BE2C (cell line): ENCODE results near the gene CRPPA.
"Not testable (repeated sequence)": the region's sequence is repeated elsewhere in the genome, so short reads cannot be mapped to it uniquely, and the experiment has no call there.

ENCODE experiments used
- DNase-seq: peaks from one replicate; pipeline ENCODE4 v3.0.0-alpha.2; 2020
- H3K27me3 ChIP-seq: fragments of 250-450 bp; sonication (Bioruptor Pico); 2 replicates; pipeline ENCODE4 v1.5.1; 2020; ENCODE audit warnings: mild to moderate bottlenecking
- H3K36me3 ChIP-seq: fragments of 250-450 bp; sonication (Bioruptor Pico); 2 replicates; pipeline ENCODE4 v1.5.1; 2020; ENCODE audit warnings: mild to moderate bottlenecking
- H3K4me1 ChIP-seq: fragments of 250-450 bp; sonication (Bioruptor Pico); 2 replicates; pipeline ENCODE4 v1.5.1; 2020
- H3K4me3 ChIP-seq: 2 replicates; pipeline ENCODE4 v1.5.1; 2011; ENCODE audit warnings: low read depth, low read length
- H3K9me3 ChIP-seq: fragments of 250-450 bp; sonication (Bioruptor Pico); 2 replicates; pipeline ENCODE4 v1.5.1; 2020
- TF ChIP-seq, protein P1 (sequence below): IDR thresholded peaks from 2 replicates; pipeline ENCODE4 v1.5.1; 2012; ENCODE audit warnings: mild to moderate bottlenecking, low read depth, low read length

The CRPPA gene

DNA sequence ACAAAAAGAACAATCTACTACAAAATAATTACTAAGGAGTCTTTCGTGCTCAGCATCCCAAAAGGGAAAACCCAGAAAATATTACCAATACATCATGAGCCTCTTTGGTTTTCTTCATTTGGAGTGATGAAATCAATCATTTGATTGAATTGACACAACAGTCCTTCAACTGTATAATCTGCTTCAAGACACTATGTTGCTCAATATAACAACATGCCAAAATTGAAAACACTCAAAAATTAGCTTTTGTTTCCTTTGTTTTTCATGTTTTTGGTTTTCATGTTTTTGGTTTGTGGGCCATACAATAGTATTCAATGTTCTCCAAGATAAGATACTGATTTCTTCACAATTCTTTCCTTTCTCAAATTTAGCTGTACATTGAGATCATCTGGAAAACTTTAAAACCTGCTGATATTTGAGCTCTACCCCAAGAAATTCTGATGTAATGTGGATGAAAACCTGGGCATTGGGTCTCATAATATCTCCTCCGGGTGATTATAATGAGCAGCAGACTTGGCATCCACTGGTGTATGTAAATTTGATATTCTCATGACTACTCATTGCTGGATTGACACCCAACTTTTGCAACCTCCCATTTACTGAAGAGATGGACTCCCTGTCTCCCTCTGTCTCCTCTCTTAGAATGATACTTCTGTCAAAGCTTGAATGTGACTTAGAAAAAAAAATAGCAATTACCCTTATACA lies 39.6 kb upstream of the CRPPA start:
- H3K4me1 ChIP-seq = no peaks in the 10 kb centered on the region
- no peak overlapping the region for H3K4me3 ChIP-seq
- no peaks in the 10 kb centered on the region for H3K36me3 ChIP-seq
- no peaks in the 10 kb centered on the region for H3K9me3 ChIP-seq
- no peaks in the 10 kb centered on the region for H3K27me3 ChIP-seq
- DNase-seq = no peak
- TF ChIP-seq, protein P1, sequence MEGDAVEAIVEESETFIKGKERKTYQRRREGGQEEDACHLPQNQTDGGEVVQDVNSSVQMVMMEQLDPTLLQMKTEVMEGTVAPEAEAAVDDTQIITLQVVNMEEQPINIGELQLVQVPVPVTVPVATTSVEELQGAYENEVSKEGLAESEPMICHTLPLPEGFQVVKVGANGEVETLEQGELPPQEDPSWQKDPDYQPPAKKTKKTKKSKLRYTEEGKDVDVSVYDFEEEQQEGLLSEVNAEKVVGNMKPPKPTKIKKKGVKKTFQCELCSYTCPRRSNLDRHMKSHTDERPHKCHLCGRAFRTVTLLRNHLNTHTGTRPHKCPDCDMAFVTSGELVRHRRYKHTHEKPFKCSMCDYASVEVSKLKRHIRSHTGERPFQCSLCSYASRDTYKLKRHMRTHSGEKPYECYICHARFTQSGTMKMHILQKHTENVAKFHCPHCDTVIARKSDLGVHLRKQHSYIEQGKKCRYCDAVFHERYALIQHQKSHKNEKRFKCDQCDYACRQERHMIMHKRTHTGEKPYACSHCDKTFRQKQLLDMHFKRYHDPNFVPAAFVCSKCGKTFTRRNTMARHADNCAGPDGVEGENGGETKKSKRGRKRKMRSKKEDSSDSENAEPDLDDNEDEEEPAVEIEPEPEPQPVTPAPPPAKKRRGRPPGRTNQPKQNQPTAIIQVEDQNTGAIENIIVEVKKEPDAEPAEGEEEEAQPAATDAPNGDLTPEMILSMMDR = no peak

DNA sequence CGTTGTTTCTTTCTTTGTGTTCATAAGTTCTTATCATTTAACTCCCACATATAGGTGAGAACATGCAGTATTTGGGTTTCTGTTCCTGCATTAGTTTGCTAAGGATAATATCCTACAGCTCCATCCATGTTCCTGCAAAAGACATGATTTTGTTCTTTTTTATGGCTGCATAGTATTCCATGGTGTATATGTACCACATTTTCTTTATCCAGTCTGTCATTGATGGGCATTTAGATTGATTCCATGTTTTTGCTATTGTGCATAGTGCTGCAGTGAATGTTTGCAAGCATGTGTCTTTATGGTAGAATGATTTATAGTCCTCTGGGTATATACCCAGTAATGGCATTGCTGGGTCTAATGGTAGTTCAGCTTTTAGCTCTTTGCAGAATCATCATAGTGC lies 35.0 kb upstream of the CRPPA start:
- not testable (repeated sequence) for H3K9me3 ChIP-seq, H3K36me3 ChIP-seq, H3K4me3 ChIP-seq, H3K4me1 ChIP-seq, H3K27me3 ChIP-seq, DNase-seq

DNA sequence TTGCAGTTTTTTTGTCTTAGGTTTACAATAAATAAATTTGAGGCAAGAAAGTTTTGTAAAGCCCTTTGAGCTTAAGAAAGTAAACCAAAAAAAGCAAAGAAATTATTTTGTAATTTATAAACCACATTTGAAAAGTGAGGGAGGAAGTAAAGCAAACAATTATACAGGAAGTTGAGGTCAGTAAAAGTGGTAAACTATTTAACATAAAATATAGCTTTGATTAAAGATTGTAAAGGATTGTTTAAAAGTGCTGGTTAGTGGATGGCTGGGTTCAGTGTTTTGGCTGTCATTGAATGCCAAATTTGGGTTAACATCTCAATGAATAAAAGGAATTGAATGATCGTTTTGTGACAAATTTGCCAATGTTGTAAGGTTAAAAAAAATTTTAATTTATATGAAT lies 34.3 kb upstream of the CRPPA start:
- Histone ChIP-seq H3K27me3 (no peaks in the 10 kb centered on the region), H3K4me1 (no peaks in the 10 kb centered on the region), H3K4me3 (no peak overlapping the region), H3K9me3 (no peaks in the 10 kb centered on the region), H3K36me3 (no peaks in the 10 kb centered on the region)
- DNase-seq = no peak
- TF ChIP-seq, protein P1 = no peak

DNA sequence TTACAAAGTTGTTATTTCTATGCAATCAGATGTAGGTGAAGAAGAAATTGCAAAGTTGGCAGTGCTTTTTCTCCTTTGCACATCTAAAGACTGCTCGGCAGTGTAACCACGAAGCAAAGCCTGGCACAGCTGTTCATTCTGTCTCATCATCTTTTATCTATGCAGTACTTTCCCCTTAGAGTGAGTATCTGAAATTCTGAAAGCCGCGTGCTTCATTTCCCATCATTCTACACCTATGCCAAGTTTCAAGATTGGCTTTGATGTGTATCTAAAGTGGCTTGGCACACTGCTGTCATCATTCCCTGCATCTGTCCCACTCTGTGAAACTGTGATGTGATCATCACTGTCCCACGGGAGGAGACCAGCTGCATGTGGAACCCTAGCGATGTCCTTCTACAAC lies 29.0 kb upstream of the CRPPA start:
- TF ChIP-seq, protein P1 = no peak
- no peaks in the 10 kb centered on the region for H3K36me3 ChIP-seq
- no peaks in the 10 kb centered on the region for H3K9me3 ChIP-seq
- no peak overlapping the region for H3K4me3 ChIP-seq
- no peaks in the 10 kb centered on the region for H3K27me3 ChIP-seq
- H3K4me1 ChIP-seq = no peaks in the 10 kb centered on the region
- DNase-seq = peak; percentile 31

DNA sequence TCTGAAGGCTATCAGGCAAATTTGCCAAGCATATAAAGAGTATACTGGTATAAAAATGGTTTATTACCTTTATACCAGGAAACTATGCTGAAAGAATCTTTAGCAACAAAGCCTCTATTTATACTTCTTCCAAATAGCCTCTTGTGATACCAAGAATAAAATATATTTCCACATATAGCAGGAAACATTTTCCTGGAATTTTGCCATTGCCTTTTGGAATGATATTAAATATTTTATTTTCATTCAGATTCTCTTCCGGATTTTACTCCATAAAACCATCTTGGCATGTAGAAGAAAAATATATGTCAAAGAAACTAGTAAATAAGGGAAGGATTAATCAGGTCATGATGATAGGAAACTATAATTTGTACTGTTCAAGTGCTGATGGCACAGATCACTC lies 26.5 kb upstream of the CRPPA start:
- H3K4me3 ChIP-seq = no peak overlapping the region
- no peaks in the 10 kb centered on the region for H3K27me3 ChIP-seq
- TF ChIP-seq, protein P1 = no peak
- no peak for DNase-seq
- no peaks in the 10 kb centered on the region for H3K9me3 ChIP-seq
- H3K4me1 ChIP-seq = no peaks in the 10 kb centered on the region
- no peaks in the 10 kb centered on the region for H3K36me3 ChIP-seq

DNA sequence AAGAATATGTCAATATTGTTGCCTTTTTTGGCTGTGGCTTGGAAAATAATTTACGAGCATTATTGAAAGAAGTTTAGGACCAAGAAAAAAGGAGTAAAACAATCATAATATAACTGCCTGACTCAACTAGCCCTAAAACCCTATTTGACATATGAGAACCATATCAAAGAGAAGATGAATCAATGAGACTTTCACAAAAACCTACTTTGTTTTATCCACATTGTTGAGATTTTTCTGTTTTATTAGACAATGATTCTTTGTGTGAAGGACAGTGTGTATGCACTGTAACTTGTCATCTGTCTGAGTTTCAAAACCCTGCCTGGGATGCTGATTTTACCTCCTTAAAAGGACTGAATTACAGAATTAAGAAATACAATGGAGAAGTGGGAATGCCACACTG lies 25.2 kb upstream of the CRPPA start:
- no peaks in the 10 kb centered on the region for H3K9me3 ChIP-seq
- no peaks in the 10 kb centered on the region for H3K4me1 ChIP-seq
- no peaks in the 10 kb centered on the region for H3K27me3 ChIP-seq
- no peak for DNase-seq
- TF ChIP-seq, protein P1 = no peak
- no peaks in the 10 kb centered on the region for H3K36me3 ChIP-seq
- H3K4me3 ChIP-seq = no peak overlapping the region

DNA sequence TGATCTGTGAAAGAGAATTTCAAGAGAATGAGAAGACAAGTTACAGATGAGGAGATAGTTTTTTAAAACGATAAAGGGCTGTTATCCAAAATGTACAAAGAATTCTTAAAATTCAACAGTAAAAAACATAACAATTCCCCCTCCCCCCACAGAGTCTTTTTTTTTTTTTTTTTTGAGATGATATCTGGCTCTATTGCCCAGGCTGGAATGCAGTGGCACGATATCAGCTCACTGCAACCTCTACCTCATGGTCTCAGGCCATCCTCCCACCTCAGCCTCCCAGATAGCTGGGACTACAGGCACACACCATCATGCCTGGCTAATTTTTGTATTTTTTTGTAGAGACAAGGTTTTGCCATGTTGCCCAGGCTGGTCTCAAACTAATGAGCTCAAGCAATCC lies 22.5 kb upstream of the CRPPA start:
- H3K9me3 ChIP-seq, H3K4me3 ChIP-seq, H3K27me3 ChIP-seq, H3K4me1 ChIP-seq, DNase-seq, H3K36me3 ChIP-seq: not testable (repeated sequence)
